Measurements from ENCODE around the gene STEAP2. TPM values are rescaled to one million over a fixed set of nuclear protein-coding genes. Genes with fewer than 3 reads are reported as not detected.

STEAP2 gene
- total RNA-seq (2021; fragmentation: NEBNext Ultra II Directional; extraction: Animal tissue kit (Norgen Biotek cat#: 25700)): 10 to 100 TPM; 11.0 to 18.1 (median 14.9) TPM
- long read RNA-seq, full-length matches to known transcripts: 4 of 14 reads
- long read RNA-seq, partial matches to known transcripts: 1 of 14 reads
- long read RNA-seq, other reads (novel, unspliced or antisense): 9 of 14 reads

GRCh38 chr7:90211391-90212148 is at the start of gene STEAP2:
STEAP2 (plus strand) TSS chr7:90211740; CDS start chr7:90225083, 13,343 bp downstream.
- Mint-ChIP-seq H3K4me1 (ENCODE audit: low read depth) (peaks cover 16% of the 10 kb centered on the region), H3K4me3 (no peak within 1 kb of the TSS), H3K36me3 (ENCODE audit: low read depth) (no peaks in the 10 kb centered on the region), H3K27me3 (ENCODE audit: insufficient read depth) (no peaks in the 10 kb centered on the region), H3K27ac (peak within 1 kb of the TSS; percentile 82), H3K9me3 (no peaks in the 10 kb centered on the region)
- TF ChIP-seq CTCF (IDR thresholded peaks at IDR 0.05): peak; percentile 81
- peak; percentile 89 for DNase-seq

- Mint-ChIP-seq H3K36me3 (ENCODE audit: low read depth) (peaks cover 41% of the 10 kb centered on the region), H3K4me3 (no peak overlapping the region), H3K4me1 (ENCODE audit: low read depth) (peaks cover 8% of the 10 kb centered on the region), H3K27me3 (ENCODE audit: insufficient read depth) (no peaks in the 10 kb centered on the region), H3K9me3 (no peaks in the 10 kb centered on the region), H3K27ac (no peak overlapping the region)
- no peak for DNase-seq
- no peak for TF ChIP-seq CTCF (IDR thresholded peaks at IDR 0.05)
Observed at GRCh38 chr7:90163534-90163933, 48.0 kb upstream of the STEAP2 start.

GRCh38 chr7:90165724-90166123 is 45.8 kb upstream of the STEAP2 start:
- Mint-ChIP-seq H3K36me3 (ENCODE audit: low read depth) (peaks cover 46% of the 10 kb centered on the region), H3K9me3 (peaks cover 8% of the 10 kb centered on the region), H3K27ac (no peak overlapping the region), H3K4me1 (ENCODE audit: low read depth) (no peaks in the 10 kb centered on the region), H3K4me3 (no peak overlapping the region), H3K27me3 (ENCODE audit: insufficient read depth) (no peaks in the 10 kb centered on the region)
- DNase-seq: no peak
- TF ChIP-seq CTCF (IDR thresholded peaks at IDR 0.05): no peak

GRCh38 chr7:90166153-90166552 is 45.4 kb upstream of the STEAP2 start:
- Mint-ChIP-seq H3K4me1 (ENCODE audit: low read depth) (no peaks in the 10 kb centered on the region), H3K36me3 (ENCODE audit: low read depth) (peaks cover 50% of the 10 kb centered on the region), H3K9me3 (peaks cover 12% of the 10 kb centered on the region), H3K27me3 (ENCODE audit: insufficient read depth) (no peaks in the 10 kb centered on the region), H3K27ac (no peak overlapping the region), H3K4me3 (no peak overlapping the region)
- no peak for DNase-seq
- TF ChIP-seq CTCF (IDR thresholded peaks at IDR 0.05): no peak

GRCh38 chr7:90167361-90167760 is 44.2 kb upstream of the STEAP2 start:
- TF ChIP-seq CTCF (IDR thresholded peaks at IDR 0.05): no peak
- no peak for DNase-seq
- no peak overlapping the region for H3K4me3 Mint-ChIP-seq
- H3K9me3 Mint-ChIP-seq: peaks cover 12% of the 10 kb centered on the region
- H3K27me3 Mint-ChIP-seq (ENCODE audit: insufficient read depth): no peaks in the 10 kb centered on the region
- no peak overlapping the region for H3K27ac Mint-ChIP-seq
- H3K4me1 Mint-ChIP-seq (ENCODE audit: low read depth): no peaks in the 10 kb centered on the region
- peaks cover 47% of the 10 kb centered on the region for H3K36me3 Mint-ChIP-seq (ENCODE audit: low read depth)

Measured in HFFc6 (cell line).